WERI-Rb-1 (cell line): ENCODE measurements around the gene CWC25.

Experiments
- DNase-seq: peaks from one replicate; pipeline ENCODE4 v3.0.0-alpha.2; 2020
- H3K27ac ChIP-seq: fragments of 250-450 bp; sonication (Bioruptor Pico); 2 replicates; pipeline ENCODE4 v1.5.1; 2020; ENCODE audit warnings: mild to moderate bottlenecking, moderate library complexity
- H3K27me3 ChIP-seq: fragments of 250-450 bp; sonication (Bioruptor Pico); 2 replicates; pipeline ENCODE4 v1.5.1; 2021; ENCODE audit warnings: mild to moderate bottlenecking, low read depth, moderate library complexity; ENCODE audit not compliant: insufficient read depth, severe bottlenecking
- H3K36me3 ChIP-seq: fragments of 250-450 bp; sonication (Bioruptor Pico); 2 replicates; pipeline ENCODE4 v1.5.1; 2020; ENCODE audit warnings: mild to moderate bottlenecking, moderate library complexity
- H3K4me3 ChIP-seq: 2 replicates; pipeline ENCODE4 v1.5.1; 2011; ENCODE audit warnings: low read depth, mild to moderate bottlenecking, control low read depth, low read length
- H3K9me3 ChIP-seq: fragments of 250-450 bp; sonication (Bioruptor Pico); 2 replicates; pipeline ENCODE4 v1.5.1; 2021; ENCODE audit warnings: mild to moderate bottlenecking, moderate library complexity; ENCODE audit not compliant: severe bottlenecking
- CTCF ChIP-seq: IDR thresholded peaks from 2 replicates; pipeline ENCODE4 v1.5.1; 2011; ENCODE audit warnings: low read depth, mild to moderate bottlenecking, control low read depth, inconsistent platforms, low read length

Gene CWC25

GRCh38 chr17:38824899-38825761 lies at the start of gene CWC25:
Gene CWC25, minus strand, starts transcription at chr17:38825321. Its CDS starts 138 bp downstream, at chr17:38825183.
- Histone ChIP-seq H3K27ac (peak within 1 kb of the TSS; percentile 96), H3K9me3 (no peaks in the 10 kb centered on the region), H3K4me3 (peak within 1 kb of the TSS; percentile 84), H3K36me3 (peaks cover 17% of the 10 kb centered on the region), H3K27me3 (no peaks in the 10 kb centered on the region)
- TF ChIP-seq CTCF: no peak
- peak; percentile 94 for DNase-seq

GRCh38 chr17:38873640-38874380 lies 48.7 kb upstream of the CWC25 start:
- Histone ChIP-seq H3K27me3 (no peaks in the 10 kb centered on the region), H3K27ac (no peak overlapping the region), H3K36me3 (peaks cover 7% of the 10 kb centered on the region), H3K9me3 (no peaks in the 10 kb centered on the region), H3K4me3 (no peak overlapping the region)
- DNase-seq: no peak
- no peak for TF ChIP-seq CTCF

DNA sequence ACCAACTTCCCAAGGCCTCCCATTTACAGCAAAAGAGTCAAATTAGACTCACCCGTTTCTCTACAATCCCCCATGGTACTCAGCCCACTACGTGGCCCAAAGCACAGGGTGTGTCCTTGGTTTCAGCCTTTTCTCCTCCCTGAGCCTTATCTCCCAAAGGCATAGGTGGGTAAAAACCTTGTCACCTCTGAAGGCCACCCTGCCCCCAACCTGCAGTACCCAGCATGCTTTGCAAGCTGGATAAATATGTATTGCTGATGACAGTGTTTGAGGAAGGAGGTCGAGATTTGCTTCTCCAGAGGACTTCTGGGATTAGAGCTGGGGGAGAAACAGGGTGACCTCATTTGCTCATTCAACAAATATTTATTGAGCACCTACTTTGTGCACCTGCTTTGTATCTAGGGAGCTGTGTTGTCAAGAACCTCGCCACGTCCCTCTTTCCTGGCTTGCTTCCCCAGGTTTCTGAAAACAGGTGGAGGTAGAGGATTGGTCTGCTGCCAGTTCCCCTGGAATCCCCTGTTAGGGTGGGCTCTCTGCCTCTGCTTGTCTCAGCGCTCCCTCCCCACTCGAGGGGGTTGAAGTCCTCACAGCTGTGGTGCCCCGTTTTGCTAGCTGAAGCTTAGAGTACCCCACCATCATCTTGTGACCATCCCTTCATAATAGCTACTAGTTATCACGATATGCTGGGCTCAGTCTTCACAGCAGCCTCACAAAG lies 47.7 kb upstream of the CWC25 start:
- no peak for TF ChIP-seq CTCF
- Histone ChIP-seq H3K9me3 (no peaks in the 10 kb centered on the region), H3K27me3 (no peaks in the 10 kb centered on the region), H3K36me3 (peaks cover 4% of the 10 kb centered on the region), H3K4me3 (no peak overlapping the region), H3K27ac (no peak overlapping the region)
- DNase-seq: no peak

DNA sequence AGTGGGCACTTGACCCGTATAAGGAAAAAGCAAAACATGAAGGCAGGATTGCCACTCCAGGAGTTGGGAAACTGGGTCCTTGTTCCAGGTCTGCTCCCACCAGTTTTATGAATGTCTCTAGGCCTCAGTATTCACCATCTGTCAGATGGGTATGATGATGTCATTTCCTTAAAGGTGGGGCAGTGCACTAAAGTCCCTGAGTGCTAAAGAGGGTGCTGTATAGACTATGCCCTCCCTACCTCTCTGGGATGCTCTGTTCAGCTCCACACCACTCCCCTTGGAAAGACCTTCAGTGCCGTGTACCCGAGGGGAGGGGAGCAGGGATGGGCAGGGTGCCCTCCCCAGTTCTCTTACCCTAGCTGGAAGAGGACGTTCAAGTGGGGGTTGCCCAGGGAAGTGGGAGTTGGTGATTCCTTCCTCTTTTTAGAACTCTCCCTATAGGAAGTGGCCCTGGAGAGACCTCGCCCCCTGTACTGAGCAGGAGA lies 46.9 kb upstream of the CWC25 start:
- H3K27ac ChIP-seq: no peak overlapping the region
- H3K9me3 ChIP-seq: no peaks in the 10 kb centered on the region
- H3K4me3 ChIP-seq: no peak overlapping the region
- no peak for DNase-seq
- no peak for TF ChIP-seq CTCF
- peaks cover 4% of the 10 kb centered on the region for H3K36me3 ChIP-seq
- no peaks in the 10 kb centered on the region for H3K27me3 ChIP-seq

DNA sequence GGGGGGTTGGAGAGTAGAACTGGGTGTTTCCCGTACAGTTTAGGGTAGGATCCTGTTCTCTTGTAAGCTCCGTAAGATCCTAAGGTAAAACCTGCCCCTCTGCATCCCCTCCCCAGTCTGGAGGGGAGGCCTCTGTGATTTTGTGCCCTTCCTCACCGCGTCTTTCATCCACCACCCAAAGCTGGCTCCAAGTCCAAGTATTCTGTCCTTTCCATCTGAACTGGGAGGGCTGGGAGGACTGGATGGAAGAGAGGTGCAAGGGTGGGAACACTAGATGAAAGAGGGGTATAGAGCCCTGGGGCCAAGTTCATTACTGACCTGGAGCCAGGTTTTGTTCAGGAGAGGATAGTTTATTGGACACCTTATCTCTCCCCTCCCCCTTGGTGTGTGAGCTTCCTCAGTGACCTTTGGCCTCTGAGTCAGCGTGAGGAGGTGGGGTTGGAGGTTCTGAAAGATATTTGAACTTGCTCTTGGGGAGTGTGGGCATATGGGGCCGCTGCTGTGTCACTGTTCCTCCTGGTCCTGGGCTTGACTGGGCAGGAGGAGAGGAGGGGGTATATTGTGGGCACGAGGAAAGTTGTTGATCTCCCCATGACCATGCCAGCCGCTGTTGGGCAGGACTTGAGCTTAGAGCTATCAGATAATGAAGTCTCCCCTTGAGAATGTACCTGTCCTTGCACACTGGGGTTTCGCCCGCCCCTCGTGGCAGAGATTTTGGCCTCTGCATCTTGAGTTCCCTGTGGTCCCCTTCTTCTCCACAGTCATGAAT lies 46.3 kb upstream of the CWC25 start:
- peaks cover 4% of the 10 kb centered on the region for H3K36me3 ChIP-seq
- H3K27me3 ChIP-seq: no peaks in the 10 kb centered on the region
- no peaks in the 10 kb centered on the region for H3K9me3 ChIP-seq
- TF ChIP-seq CTCF: no peak
- peak overlapping the region; percentile 91; the same call in 1 of the 2 replicates for H3K27ac ChIP-seq
- peak overlapping the region; percentile 99 for H3K4me3 ChIP-seq
- DNase-seq: no peak
